WTC11 (cell line): ENCODE data around the gene MEIS1. TPM values are rescaled to one million over a fixed set of nuclear protein-coding genes. Genes with fewer than 3 reads are reported as not detected.
A peak's percentile ranks its signal among the peaks of the same experiment; 100 is the strongest.

ENCODE experiments used
- ATAC-seq: fragments of 200-7000 bp; cut with Tn5 transposase; 2 replicates; pipeline ENCODE4 v1.10.0; 2021; ENCODE audit warnings: mild to moderate bottlenecking, moderate library complexity
- CTCF ChIA-PET: fragments of 300-600 bp; sonication (Branson Sonifier 250); formaldehyde crosslinking; loops from one replicate; lab custom pipeline; 2021; ENCODE audit warnings: antibody characterized with exemption; lab: Charles Lee
- POLR2A ChIA-PET: fragments of 350-600 bp; sonication (Branson Sonifier 250); formaldehyde crosslinking; loops from one replicate; lab custom pipeline; 2021; ENCODE audit warnings: antibody characterized with exemption; lab: Charles Lee
- DNase-seq: peaks from one replicate; pipeline ENCODE4 v3.0.0; 2021; ENCODE audit warnings: low spot score
- H3K27ac Mint-ChIP-seq: 2 replicates; pipeline ENCODE4 v1.8.0; 2021; ENCODE audit warnings: mixed read lengths
- H3K27me3 Mint-ChIP-seq: 2 replicates; pipeline ENCODE4 v1.8.0; 2021; ENCODE audit warnings: low read depth, mild to moderate bottlenecking, moderate library complexity, mixed read lengths
- H3K36me3 Mint-ChIP-seq: 2 replicates; pipeline ENCODE4 v1.8.0; 2021; ENCODE audit warnings: mixed read lengths
- H3K4me1 Mint-ChIP-seq: 2 replicates; pipeline ENCODE4 v1.8.0; 2022; ENCODE audit warnings: mixed read lengths
- H3K4me3 Mint-ChIP-seq: 2 replicates; pipeline ENCODE4 v1.8.0; 2021; ENCODE audit warnings: mild to moderate bottlenecking, moderate library complexity, mixed read lengths
- H3K9me3 Mint-ChIP-seq: 2 replicates; pipeline ENCODE4 v1.8.0; 2021; ENCODE audit warnings: mixed read lengths
- ATF1 ChIP-seq: sonication (generic); formaldehyde crosslinking; IDR thresholded peaks from 2 replicates; pipeline ENCODE4 v1.8.1; 2023; ENCODE audit warnings: mild to moderate bottlenecking, moderate library complexity, missing genetic modification reagents
- ETV6 ChIP-seq: sonication (generic); formaldehyde crosslinking; IDR thresholded peaks from 2 replicates; pipeline ENCODE4 v1.8.1; 2022; ENCODE audit warnings: mild to moderate bottlenecking, missing genetic modification reagents
- FOXJ3 ChIP-seq: sonication (generic); formaldehyde crosslinking; IDR thresholded peaks from 2 replicates; pipeline ENCODE4 v1.9.0; 2021; ENCODE audit warnings: missing genetic modification reagents, mild to moderate bottlenecking, borderline replicate concordance
- JAZF1 ChIP-seq: fragments of 250-450 bp; sonication (Bioruptor Pico); IDR thresholded peaks from 2 replicates; pipeline ENCODE4 v1.9.0; 2021; ENCODE audit warnings: moderate library complexity, mild to moderate bottlenecking, inconsistent platforms
- NR3C1 ChIP-seq: sonication (generic); formaldehyde crosslinking; conservative IDR thresholded peaks from 2 replicates; pipeline ENCODE4 v1.8.1; 2023; ENCODE audit warnings: low read depth, mild to moderate bottlenecking, missing genetic modification reagents
- RELA ChIP-seq: sonication (generic); formaldehyde crosslinking; IDR thresholded peaks from 2 replicates; pipeline ENCODE4 v1.8.1; 2022; ENCODE audit warnings: missing genetic modification reagents, mild to moderate bottlenecking, borderline replicate concordance
- RORB ChIP-seq: fragments of 250-450 bp; sonication (Bioruptor Pico); IDR thresholded peaks from 2 replicates; pipeline ENCODE4 v1.9.0; 2021; ENCODE audit warnings: mild to moderate bottlenecking
- total RNA-seq: library from RNA; stranded (reverse); gene quantifications from 3 replicates; pipeline ENCODE4 v1.2.3, GENCODE V29; 2021
- TF ChIP-seq, protein P1 (sequence below): sonication (generic); formaldehyde crosslinking; IDR thresholded peaks from 2 replicates; pipeline ENCODE4 v1.8.1; 2023; ENCODE audit warnings: mild to moderate bottlenecking, missing genetic modification reagents
- TF ChIP-seq, protein P2 (sequence below): sonication (generic); formaldehyde crosslinking; IDR thresholded peaks from 2 replicates; pipeline ENCODE4 v1.8.1; 2022; ENCODE audit warnings: low read depth, missing genetic modification reagents, borderline replicate concordance
- TF ChIP-seq, protein P3 (sequence below): sonication (generic); formaldehyde crosslinking; IDR thresholded peaks from 2 replicates; pipeline ENCODE4 v1.8.1; 2023; ENCODE audit warnings: mild to moderate bottlenecking, missing genetic modification reagents
- TF ChIP-seq, protein P4 (sequence below): sonication (generic); formaldehyde crosslinking; IDR thresholded peaks from 2 replicates; pipeline ENCODE4 v1.8.1; 2022; ENCODE audit warnings: mild to moderate bottlenecking, moderate library complexity, missing genetic modification reagents
- TF ChIP-seq, protein P5 (sequence below): fragments of 250-450 bp; sonication (Bioruptor Pico); IDR thresholded peaks from 2 replicates; pipeline ENCODE4 v1.9.0; 2021; ENCODE audit warnings: mild to moderate bottlenecking, borderline replicate concordance
- TF ChIP-seq, protein P6 (sequence below): fragments of 250-450 bp; sonication (Bioruptor Pico); conservative IDR thresholded peaks from 2 replicates; pipeline ENCODE4 v1.9.0; 2021; ENCODE audit warnings: mild to moderate bottlenecking

The MEIS1 gene
- total RNA-seq, 1 experiment from 2014 or later: 0.48 TPM

DNA sequence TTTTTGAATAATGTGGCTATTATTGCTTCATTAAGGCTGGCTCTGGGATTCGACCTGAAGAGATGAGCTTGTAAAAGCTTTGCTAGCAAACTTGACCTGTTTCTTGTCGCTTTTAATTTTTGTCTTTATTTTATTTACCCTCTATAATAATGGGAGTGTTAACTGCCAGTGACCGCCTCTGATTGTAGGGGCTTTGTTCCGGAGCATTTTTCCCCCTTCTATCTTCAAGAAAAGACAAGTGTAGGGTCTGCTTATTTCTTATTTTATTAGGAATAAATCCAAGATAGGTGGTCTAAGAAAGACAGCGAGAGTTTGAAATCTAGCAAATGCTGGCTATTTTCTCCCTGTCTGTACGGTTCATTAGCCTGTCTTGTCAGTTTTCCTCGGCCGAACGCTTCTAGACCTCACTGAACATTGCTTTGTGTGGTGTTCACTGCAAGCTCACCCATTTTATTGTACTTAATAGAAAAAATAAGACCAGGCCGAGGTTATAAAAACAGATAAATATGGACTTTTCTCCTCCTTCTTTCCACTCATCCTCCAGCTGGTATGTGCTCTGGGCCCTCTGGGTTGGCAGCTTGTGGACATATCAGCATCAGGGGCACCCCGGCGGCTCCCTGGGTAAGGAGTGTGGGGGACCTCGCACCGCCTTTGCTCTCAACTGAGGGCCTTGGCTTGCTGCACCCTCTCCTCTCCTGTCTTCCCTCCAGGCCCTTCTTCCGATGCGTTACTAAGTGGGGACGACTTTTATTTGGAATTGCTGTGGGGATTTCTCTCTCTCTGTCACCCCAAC is 8.5 kb downstream of the MEIS1 start (continued):
- TF ChIP-seq, protein P1, sequence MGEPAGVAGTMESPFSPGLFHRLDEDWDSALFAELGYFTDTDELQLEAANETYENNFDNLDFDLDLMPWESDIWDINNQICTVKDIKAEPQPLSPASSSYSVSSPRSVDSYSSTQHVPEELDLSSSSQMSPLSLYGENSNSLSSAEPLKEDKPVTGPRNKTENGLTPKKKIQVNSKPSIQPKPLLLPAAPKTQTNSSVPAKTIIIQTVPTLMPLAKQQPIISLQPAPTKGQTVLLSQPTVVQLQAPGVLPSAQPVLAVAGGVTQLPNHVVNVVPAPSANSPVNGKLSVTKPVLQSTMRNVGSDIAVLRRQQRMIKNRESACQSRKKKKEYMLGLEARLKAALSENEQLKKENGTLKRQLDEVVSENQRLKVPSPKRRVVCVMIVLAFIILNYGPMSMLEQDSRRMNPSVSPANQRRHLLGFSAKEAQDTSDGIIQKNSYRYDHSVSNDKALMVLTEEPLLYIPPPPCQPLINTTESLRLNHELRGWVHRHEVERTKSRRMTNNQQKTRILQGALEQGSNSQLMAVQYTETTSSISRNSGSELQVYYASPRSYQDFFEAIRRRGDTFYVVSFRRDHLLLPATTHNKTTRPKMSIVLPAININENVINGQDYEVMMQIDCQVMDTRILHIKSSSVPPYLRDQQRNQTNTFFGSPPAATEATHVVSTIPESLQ (CRISPR knock-in tag): no peak
- TF ChIP-seq, protein P2, sequence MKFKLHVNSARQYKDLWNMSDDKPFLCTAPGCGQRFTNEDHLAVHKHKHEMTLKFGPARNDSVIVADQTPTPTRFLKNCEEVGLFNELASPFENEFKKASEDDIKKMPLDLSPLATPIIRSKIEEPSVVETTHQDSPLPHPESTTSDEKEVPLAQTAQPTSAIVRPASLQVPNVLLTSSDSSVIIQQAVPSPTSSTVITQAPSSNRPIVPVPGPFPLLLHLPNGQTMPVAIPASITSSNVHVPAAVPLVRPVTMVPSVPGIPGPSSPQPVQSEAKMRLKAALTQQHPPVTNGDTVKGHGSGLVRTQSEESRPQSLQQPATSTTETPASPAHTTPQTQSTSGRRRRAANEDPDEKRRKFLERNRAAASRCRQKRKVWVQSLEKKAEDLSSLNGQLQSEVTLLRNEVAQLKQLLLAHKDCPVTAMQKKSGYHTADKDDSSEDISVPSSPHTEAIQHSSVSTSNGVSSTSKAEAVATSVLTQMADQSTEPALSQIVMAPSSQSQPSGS (CRISPR knock-in tag): no peak
- TF ChIP-seq ETV6 (no peak), JAZF1 (CRISPR knock-in tag) (no peak), RELA (CRISPR knock-in tag) (no peak)
- TF ChIP-seq, protein P3, sequence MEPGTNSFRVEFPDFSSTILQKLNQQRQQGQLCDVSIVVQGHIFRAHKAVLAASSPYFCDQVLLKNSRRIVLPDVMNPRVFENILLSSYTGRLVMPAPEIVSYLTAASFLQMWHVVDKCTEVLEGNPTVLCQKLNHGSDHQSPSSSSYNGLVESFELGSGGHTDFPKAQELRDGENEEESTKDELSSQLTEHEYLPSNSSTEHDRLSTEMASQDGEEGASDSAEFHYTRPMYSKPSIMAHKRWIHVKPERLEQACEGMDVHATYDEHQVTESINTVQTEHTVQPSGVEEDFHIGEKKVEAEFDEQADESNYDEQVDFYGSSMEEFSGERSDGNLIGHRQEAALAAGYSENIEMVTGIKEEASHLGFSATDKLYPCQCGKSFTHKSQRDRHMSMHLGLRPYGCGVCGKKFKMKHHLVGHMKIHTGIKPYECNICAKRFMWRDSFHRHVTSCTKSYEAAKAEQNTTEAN (CRISPR knock-in tag): no peak

DNA sequence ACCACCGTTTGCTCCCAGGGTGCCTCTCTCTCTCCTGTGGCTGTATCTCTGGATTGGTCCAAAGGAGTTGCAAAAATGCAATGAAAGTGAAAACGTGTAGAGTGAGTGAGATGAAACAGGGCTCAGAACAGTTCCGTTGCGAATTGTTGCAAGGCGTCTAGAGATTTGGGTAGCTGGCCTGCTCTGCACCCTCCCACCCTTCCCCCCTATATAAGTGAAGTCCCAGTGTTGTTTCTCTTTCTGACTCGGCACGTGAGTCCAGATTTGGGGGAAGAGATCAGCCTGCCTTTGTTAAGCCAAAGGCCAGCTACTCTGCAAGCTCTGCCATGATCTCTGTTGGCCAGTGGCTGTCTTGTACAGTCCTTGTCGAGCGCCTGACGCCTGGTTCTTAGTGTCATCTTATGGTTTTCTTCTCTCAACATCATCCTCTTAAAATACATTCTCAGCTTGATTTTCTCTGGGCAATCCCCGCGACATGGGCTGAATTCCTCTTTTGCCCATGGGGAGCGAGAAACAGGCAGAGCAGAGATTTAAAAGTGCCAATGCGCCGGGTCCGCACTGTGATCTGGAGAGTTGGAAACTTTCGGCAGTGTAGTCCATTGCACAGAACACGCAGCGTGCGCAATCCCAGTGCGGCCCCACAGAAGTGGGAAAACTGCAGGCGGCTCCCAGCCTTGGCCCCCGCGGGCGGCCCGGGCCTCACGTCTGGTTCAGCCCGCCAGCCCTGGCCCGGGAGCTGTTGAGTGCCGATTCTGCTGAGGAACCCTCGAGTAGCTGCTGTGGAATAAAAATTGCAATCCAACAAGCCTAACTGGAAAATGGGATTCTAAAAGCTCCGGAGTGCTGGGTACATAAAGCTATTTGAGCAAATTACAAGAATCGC is 9.3 kb downstream of the MEIS1 start:
- Mint-ChIP-seq H3K4me3 (peak overlapping the region; percentile 68), H3K27ac (no peak overlapping the region), H3K27me3 (peaks cover 93% of the 10 kb centered on the region), H3K36me3 (no peaks in the 10 kb centered on the region), H3K9me3 (no peaks in the 10 kb centered on the region)
- ATAC-seq (no peak), DNase-seq (peak; percentile 14)
- ChIA-PET CTCF (interaction anchor here (0.6 to 4.9 kb wide), 8 partner anchors 10 to 804 kb away, joined by 3 to 37 read pairs (median 4); partner anchors contain the start of gene MEIS1), POLR2A (interaction anchor here (1.3 kb wide), 1 partner anchor 133 kb away, joined by 3 read pairs; no protein-coding TSS in a partner anchor)
- TF ChIP-seq FOXJ3: no peak
- TF ChIP-seq, protein P4, sequence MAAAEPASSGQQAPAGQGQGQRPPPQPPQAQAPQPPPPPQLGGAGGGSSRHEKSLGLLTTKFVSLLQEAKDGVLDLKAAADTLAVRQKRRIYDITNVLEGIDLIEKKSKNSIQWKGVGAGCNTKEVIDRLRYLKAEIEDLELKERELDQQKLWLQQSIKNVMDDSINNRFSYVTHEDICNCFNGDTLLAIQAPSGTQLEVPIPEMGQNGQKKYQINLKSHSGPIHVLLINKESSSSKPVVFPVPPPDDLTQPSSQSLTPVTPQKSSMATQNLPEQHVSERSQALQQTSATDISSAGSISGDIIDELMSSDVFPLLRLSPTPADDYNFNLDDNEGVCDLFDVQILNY (CRISPR knock-in tag): no peak
- TF ChIP-seq, protein P5, sequence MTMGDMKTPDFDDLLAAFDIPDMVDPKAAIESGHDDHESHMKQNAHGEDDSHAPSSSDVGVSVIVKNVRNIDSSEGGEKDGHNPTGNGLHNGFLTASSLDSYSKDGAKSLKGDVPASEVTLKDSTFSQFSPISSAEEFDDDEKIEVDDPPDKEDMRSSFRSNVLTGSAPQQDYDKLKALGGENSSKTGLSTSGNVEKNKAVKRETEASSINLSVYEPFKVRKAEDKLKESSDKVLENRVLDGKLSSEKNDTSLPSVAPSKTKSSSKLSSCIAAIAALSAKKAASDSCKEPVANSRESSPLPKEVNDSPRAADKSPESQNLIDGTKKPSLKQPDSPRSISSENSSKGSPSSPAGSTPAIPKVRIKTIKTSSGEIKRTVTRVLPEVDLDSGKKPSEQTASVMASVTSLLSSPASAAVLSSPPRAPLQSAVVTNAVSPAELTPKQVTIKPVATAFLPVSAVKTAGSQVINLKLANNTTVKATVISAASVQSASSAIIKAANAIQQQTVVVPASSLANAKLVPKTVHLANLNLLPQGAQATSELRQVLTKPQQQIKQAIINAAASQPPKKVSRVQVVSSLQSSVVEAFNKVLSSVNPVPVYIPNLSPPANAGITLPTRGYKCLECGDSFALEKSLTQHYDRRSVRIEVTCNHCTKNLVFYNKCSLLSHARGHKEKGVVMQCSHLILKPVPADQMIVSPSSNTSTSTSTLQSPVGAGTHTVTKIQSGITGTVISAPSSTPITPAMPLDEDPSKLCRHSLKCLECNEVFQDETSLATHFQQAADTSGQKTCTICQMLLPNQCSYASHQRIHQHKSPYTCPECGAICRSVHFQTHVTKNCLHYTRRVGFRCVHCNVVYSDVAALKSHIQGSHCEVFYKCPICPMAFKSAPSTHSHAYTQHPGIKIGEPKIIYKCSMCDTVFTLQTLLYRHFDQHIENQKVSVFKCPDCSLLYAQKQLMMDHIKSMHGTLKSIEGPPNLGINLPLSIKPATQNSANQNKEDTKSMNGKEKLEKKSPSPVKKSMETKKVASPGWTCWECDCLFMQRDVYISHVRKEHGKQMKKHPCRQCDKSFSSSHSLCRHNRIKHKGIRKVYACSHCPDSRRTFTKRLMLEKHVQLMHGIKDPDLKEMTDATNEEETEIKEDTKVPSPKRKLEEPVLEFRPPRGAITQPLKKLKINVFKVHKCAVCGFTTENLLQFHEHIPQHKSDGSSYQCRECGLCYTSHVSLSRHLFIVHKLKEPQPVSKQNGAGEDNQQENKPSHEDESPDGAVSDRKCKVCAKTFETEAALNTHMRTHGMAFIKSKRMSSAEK (CRISPR knock-in tag): no peak
- TF ChIP-seq RELA (CRISPR knock-in tag): no peak
- TF ChIP-seq, protein P6, sequence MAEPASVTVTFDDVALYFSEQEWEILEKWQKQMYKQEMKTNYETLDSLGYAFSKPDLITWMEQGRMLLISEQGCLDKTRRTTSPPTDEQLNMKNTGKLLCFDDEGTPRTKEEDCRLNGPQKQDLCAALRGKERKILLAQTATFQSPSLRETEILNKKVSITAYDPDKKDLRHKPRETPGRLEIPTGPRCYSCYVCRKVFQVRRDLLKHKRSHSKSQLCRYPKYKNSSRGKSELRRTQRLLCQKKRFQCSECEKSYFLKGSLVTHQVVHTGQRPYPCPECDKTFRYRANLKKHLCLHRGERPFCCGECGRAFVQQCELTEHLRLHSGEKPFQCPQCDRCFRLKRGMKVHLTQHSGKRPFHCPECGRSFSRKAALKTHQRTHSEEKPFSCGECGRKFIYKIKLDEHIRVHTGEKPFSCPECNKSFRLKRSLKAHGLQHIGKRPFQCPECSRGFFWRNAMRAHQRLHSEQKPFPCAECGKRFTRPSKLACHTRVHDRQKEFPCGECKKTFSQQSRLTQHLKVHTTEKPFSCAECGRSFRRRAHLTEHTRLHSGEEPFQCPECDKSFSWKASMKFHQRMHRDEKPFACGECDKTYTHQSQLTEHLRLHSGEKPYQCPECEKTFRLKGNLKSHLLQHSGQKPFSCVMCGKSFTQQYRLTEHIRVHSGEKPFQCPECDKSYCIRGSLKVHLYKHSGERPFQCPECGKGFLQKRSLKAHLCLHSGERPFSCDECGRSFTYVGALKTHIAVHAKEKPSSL (CRISPR knock-in tag): no peak
- TF ChIP-seq RORB (CRISPR knock-in tag): no peak
- no peak for TF ChIP-seq ATF1 (CRISPR knock-in tag)
- TF ChIP-seq NR3C1 (CRISPR knock-in tag): no peak
- TF ChIP-seq, all 79 proteins: peak for 0
- peaks cover 56% of the 10 kb centered on the region for H3K4me1 Mint-ChIP-seq
